HepG2 (cell line): ENCODE measurements around the gene SAPCD2. TPM values are rescaled to one million over a fixed set of nuclear protein-coding genes. Genes with fewer than 3 reads are reported as not detected.
A peak's percentile ranks its signal among the peaks of the same experiment; 100 is the strongest.

Source experiments
- AGO1 ChIP-seq: fragments of 200-400 bp; formaldehyde crosslinking; IDR thresholded peaks from 2 replicates; pipeline ENCODE4 v1.6.1; 2017; ENCODE audit warnings: mild to moderate bottlenecking, low read depth, low read length, moderate library complexity; ENCODE audit not compliant: poor library complexity, severe bottlenecking
- AKNA ChIP-seq: sonication (generic); formaldehyde crosslinking; IDR thresholded peaks from 2 replicates; pipeline ENCODE4 v1.4.0; 2020; ENCODE audit warnings: missing genetic modification reagents, borderline replicate concordance
- ATF6 ChIP-seq: sonication (generic); formaldehyde crosslinking; conservative IDR thresholded peaks from 2 replicates; pipeline ENCODE4 v1.4.0; 2020; ENCODE audit warnings: missing genetic modification reagents
- GTF2F1 ChIP-seq: fragments of 150-350 bp; IDR thresholded peaks from 2 replicates; pipeline ENCODE4 v1.6.1; 2014; ENCODE audit warnings: low read length
- HNF1A ChIP-seq, 2 experiments: sonication (generic) in 1 of 2; formaldehyde crosslinking in 1 of 2; IDR thresholded peaks; 2 replicates each; pipeline versions ENCODE4 v1.4.0 to v1.6.1; 2016 to 2020; ENCODE audit warnings: borderline replicate concordance in 1 of 2, low read depth in 1 of 2, mild to moderate bottlenecking in 1 of 2, missing genetic modification reagents in 1 of 2
- HNRNPK ChIP-seq: fragments of 200-400 bp; formaldehyde crosslinking; IDR thresholded peaks from 2 replicates; pipeline ENCODE4 v1.6.1; 2018; ENCODE audit warnings: low read length, low read depth, moderate library complexity, mild to moderate bottlenecking; ENCODE audit not compliant: poor library complexity, severe bottlenecking
- NFATC3 ChIP-seq: sonication (generic); formaldehyde crosslinking; IDR thresholded peaks from 2 replicates; pipeline ENCODE4 v1.5.1; 2020; ENCODE audit warnings: mild to moderate bottlenecking, missing genetic modification reagents
- TAF1 ChIP-seq: sonication (generic); formaldehyde crosslinking; IDR thresholded peaks from 2 replicates; pipeline ENCODE4 v1.4.0; 2020; ENCODE audit warnings: missing genetic modification reagents
- TRIM24 ChIP-seq: sonication (generic); formaldehyde crosslinking; IDR thresholded peaks from 2 replicates; pipeline ENCODE4 v1.8.0; 2022; ENCODE audit warnings: mild to moderate bottlenecking, missing genetic modification reagents
- ZFP91 ChIP-seq: sonication (generic); formaldehyde crosslinking; IDR thresholded peaks from 2 replicates; pipeline ENCODE4 v1.9.0; 2022; ENCODE audit warnings: missing genetic modification reagents, mild to moderate bottlenecking, borderline replicate concordance
- ZFX ChIP-seq: sonication (generic); formaldehyde crosslinking; IDR thresholded peaks from 2 replicates; pipeline ENCODE4 v1.4.0; 2020; ENCODE audit warnings: mild to moderate bottlenecking, low read depth, missing genetic modification reagents, moderate library complexity
- ZNF510 ChIP-seq: sonication (generic); formaldehyde crosslinking; IDR thresholded peaks from 2 replicates; pipeline ENCODE4 v1.4.0; 2020; ENCODE audit warnings: low read depth, mild to moderate bottlenecking, missing genetic modification reagents
- ZNF678 ChIP-seq: sonication (generic); formaldehyde crosslinking; IDR thresholded peaks from 2 replicates; pipeline ENCODE4 v1.4.0; 2020; ENCODE audit warnings: mild to moderate bottlenecking, missing genetic modification reagents
- polyA plus RNA-seq, 8 experiments: library from polyadenylated mRNA; depleted of rRNA in 3 of 8; stranded (reverse) in 7 of 8; unstranded in 1 of 8; fragments of >200 nt; fragmentation: Illumina TruSeq in 4 of 8; extraction: Trizol in 4 of 8; gene quantifications; 2 replicates each; pipeline versions ENCODE4 v1.2.1 to v1.2.3, GENCODE V29; 2011 to 2016; ENCODE audit warnings: low read depth in 4 of 8, missing spikeins in 1 of 8, mixed read lengths in 1 of 8; ENCODE audit not compliant: insufficient read depth in 1 of 8
- total RNA-seq, 5 experiments: library from RNA; depleted of rRNA; stranded (reverse); fragments of >200 nt; fragmentation: Illumina TruSeq; extraction: Trizol; gene quantifications; 2 replicates each; pipeline ENCODE4 v1.2.3, GENCODE V29; 2016; ENCODE audit warnings: low read depth in 1 of 5

Gene SAPCD2
- total and polyA plus RNA-seq, 2 of the 13 experiments (the other 11 are each of a cell fraction or from before 2014, with no cell fraction given): 21.9 to 42.8 TPM

GRCh38 chr9:137085920-137086530 is 15.7 kb upstream of the SAPCD2 start (continued):
- no peak for TF ChIP-seq HNF1A (IDR thresholded peaks at IDR 0.05; ENCODE audit: low read depth)
- no peak for TF ChIP-seq HNF1A (CRISPR knock-in tag; IDR thresholded peaks at IDR 0.05; ENCODE audit: borderline replicate concordance)
- TF ChIP-seq TRIM24 (CRISPR knock-in tag): no peak
- 0 out of 2 replicates have a peak, but pooled peaks have one; percentile 22 for TF ChIP-seq TAF1 (CRISPR knock-in tag)
- TF ChIP-seq ATF6: no peak
- TF ChIP-seq ZFX (CRISPR knock-in tag): 0 out of 2 replicates have a peak, but pooled peaks have one; percentile 43
- peak; percentile 89; the same call in 1 of the 2 replicates for TF ChIP-seq ZNF678
- 0 out of 2 replicates have a peak, but pooled peaks have one; percentile 25 for TF ChIP-seq ZFP91
- no peak for TF ChIP-seq NFATC3 (CRISPR knock-in tag)
- TF ChIP-seq GTF2F1: no peak
- TF ChIP-seq ZNF510 (CRISPR knock-in tag): peak; percentile 82; the same call in 1 of the 2 replicates
- no peak for TF ChIP-seq HNRNPK
- TF ChIP-seq AGO1: peak; percentile 14
- TF ChIP-seq AKNA: no peak
